Neural crest cell (in vitro differentiated cells): ENCODE data around the gene ATXN7. TPM values are rescaled to one million over a fixed set of nuclear protein-coding genes. Genes with fewer than 3 reads are reported as not detected.

ENCODE experiments used
- DNase-seq: peaks from one replicate; pipeline ENCODE4 v3.0.0; 2021; ENCODE audit warnings: low read depth, mixed read lengths, low spot score
- H3K27ac Mint-ChIP-seq: one replicate; pipeline ENCODE4 v1.8.0; 2021; ENCODE audit warnings: mild to moderate bottlenecking, mixed read lengths; ENCODE audit not compliant: unreplicated experiment
- H3K27me3 Mint-ChIP-seq: 2 replicates; pipeline ENCODE4 v1.8.0; 2021; ENCODE audit warnings: low read depth, mild to moderate bottlenecking, mixed read lengths
- H3K36me3 Mint-ChIP-seq: 2 replicates; pipeline ENCODE4 v1.8.0; 2021; ENCODE audit warnings: low read depth, mild to moderate bottlenecking, mixed read lengths
- H3K4me1 Mint-ChIP-seq: 2 replicates; pipeline ENCODE4 v1.8.0; 2021; ENCODE audit warnings: mixed read lengths
- H3K4me3 Mint-ChIP-seq: one replicate; pipeline ENCODE4 v1.8.0; 2021; ENCODE audit warnings: mild to moderate bottlenecking, mixed read lengths
- H3K9me3 Mint-ChIP-seq: 2 replicates; pipeline ENCODE4 v1.8.0; 2021; ENCODE audit warnings: mixed read lengths
- total RNA-seq: library from RNA; stranded (reverse); gene quantifications from 2 replicates; pipeline ENCODE4 v1.2.1, GENCODE V29; 2021
- TF ChIP-seq, protein P1 (sequence below): fragments of 200-600 bp; sonication (generic); conservative IDR thresholded peaks from 2 replicates; pipeline ENCODE4 v1.5.0; 2021; ENCODE audit warnings: antibody characterized with exemption, mild to moderate bottlenecking

The ATXN7 gene
- total RNA-seq, 1 donor from 2014 or later, result 21.7 TPM

GRCh38 chr3:64037084-64037483 is 173.4 kb downstream of the ATXN7 start:
- H3K4me1 Mint-ChIP-seq, result peaks cover 30% of the 10 kb centered on the region
- H3K4me3 Mint-ChIP-seq, result no peak overlapping the region
- TF ChIP-seq, protein P1, sequence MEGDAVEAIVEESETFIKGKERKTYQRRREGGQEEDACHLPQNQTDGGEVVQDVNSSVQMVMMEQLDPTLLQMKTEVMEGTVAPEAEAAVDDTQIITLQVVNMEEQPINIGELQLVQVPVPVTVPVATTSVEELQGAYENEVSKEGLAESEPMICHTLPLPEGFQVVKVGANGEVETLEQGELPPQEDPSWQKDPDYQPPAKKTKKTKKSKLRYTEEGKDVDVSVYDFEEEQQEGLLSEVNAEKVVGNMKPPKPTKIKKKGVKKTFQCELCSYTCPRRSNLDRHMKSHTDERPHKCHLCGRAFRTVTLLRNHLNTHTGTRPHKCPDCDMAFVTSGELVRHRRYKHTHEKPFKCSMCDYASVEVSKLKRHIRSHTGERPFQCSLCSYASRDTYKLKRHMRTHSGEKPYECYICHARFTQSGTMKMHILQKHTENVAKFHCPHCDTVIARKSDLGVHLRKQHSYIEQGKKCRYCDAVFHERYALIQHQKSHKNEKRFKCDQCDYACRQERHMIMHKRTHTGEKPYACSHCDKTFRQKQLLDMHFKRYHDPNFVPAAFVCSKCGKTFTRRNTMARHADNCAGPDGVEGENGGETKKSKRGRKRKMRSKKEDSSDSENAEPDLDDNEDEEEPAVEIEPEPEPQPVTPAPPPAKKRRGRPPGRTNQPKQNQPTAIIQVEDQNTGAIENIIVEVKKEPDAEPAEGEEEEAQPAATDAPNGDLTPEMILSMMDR, result no peak
- DNase-seq, result no peak
- H3K27ac Mint-ChIP-seq, result no peak overlapping the region
- no peaks in the 10 kb centered on the region for H3K27me3 Mint-ChIP-seq
- H3K9me3 Mint-ChIP-seq, result peaks cover 7% of the 10 kb centered on the region
- peaks cover 6% of the 10 kb centered on the region for H3K36me3 Mint-ChIP-seq

DNA sequence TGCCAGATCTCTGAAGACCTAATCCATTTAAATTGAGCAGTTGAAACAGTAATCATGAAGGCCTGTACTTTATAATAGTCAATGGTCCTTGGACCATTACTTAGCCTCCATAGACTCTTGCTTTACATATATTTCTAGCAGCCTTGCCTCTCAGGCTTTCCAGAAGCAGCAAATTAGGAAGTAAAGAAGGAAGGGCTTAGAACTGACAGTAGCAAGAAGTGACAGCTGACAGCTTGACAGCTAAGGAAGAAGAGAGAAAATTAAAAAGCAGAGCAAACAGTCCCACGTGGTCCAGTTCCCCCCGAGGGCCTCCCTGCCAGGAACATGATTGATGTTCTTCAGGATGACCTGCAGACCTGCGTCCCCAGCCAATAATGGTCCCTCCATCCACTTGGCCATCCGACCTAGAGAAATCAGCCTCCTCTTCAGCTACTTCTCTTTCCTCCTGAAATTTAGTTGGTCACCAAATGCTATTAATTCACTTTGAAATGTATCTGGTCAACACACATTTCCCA is 174.6 kb downstream of the ATXN7 start:
- no peak for DNase-seq
- no peak overlapping the region for H3K4me3 Mint-ChIP-seq

DNA sequence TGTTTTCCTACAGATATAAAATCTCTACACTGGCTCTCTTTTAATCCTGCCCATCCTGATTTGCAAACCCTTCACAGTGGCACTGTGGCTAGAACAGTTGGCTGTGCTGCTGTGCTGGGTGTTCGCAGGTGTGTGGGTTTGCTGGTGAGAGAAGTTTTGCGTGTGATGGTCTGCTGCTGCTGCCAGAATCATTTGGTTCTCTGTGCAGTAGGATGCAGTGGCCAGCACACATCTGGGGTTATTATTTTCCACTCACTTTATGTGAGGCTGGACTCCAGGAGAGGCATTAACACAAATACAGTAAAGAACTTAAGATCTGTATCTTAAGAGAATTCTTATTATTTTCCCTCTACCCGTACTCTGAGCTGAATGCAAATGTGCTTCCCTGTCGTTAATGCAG is 175.7 kb downstream of the ATXN7 start:
- TF ChIP-seq, protein P1, result no peak
- H3K27ac Mint-ChIP-seq, result no peak overlapping the region

More for the DNA sequence above, 174.6 kb downstream of the ATXN7 start:
- H3K9me3 Mint-ChIP-seq, result peaks cover 7% of the 10 kb centered on the region
- no peak overlapping the region for H3K27ac Mint-ChIP-seq
- peaks cover 6% of the 10 kb centered on the region for H3K36me3 Mint-ChIP-seq
- H3K4me1 Mint-ChIP-seq, result peaks cover 27% of the 10 kb centered on the region
- TF ChIP-seq, protein P1, result no peak
- H3K27me3 Mint-ChIP-seq, result no peaks in the 10 kb centered on the region

GRCh38 chr3:64039981-64040733 is 176.5 kb downstream of the ATXN7 start:
- Mint-ChIP-seq H3K36me3 (no peaks in the 10 kb centered on the region), H3K27ac (no peak overlapping the region), H3K4me3 (no peak overlapping the region), H3K27me3 (no peaks in the 10 kb centered on the region), H3K9me3 (peaks cover 4% of the 10 kb centered on the region), H3K4me1 (peaks cover 34% of the 10 kb centered on the region)
- DNase-seq, result no peak
- TF ChIP-seq, protein P1, result no peak

More for the DNA sequence above, 175.7 kb downstream of the ATXN7 start:
- H3K27me3 Mint-ChIP-seq, result no peaks in the 10 kb centered on the region
- H3K9me3 Mint-ChIP-seq, result peaks cover 2% of the 10 kb centered on the region
- DNase-seq, result no peak
- H3K36me3 Mint-ChIP-seq, result peaks cover 2% of the 10 kb centered on the region
- H3K4me1 Mint-ChIP-seq, result peaks cover 32% of the 10 kb centered on the region
- no peak overlapping the region for H3K4me3 Mint-ChIP-seq

GRCh38 chr3:64042952-64043351 is 179.3 kb downstream of the ATXN7 start:
- H3K4me3 Mint-ChIP-seq, result no peak overlapping the region
- H3K4me1 Mint-ChIP-seq, result peaks cover 49% of the 10 kb centered on the region
- no peak overlapping the region for H3K27ac Mint-ChIP-seq
- no peaks in the 10 kb centered on the region for H3K36me3 Mint-ChIP-seq
- no peak for DNase-seq
- H3K9me3 Mint-ChIP-seq, result peaks cover 7% of the 10 kb centered on the region
- TF ChIP-seq, protein P1, result no peak
- no peaks in the 10 kb centered on the region for H3K27me3 Mint-ChIP-seq
